Measurements from ENCODE around the gene WIPF1.

Gene WIPF1

GRCh38 chr2:174633623-174633930 lies 36.0 kb upstream of the WIPF1 start:
- Histone ChIP-seq H3K4me3 (ENCODE audit: low read length) (peak overlapping the region; percentile 75), H3K4me1 (ENCODE audit: control insufficient read depth, low read length) (peaks cover 38% of the 10 kb centered on the region), H3K36me3 (ENCODE audit: control insufficient read depth, low read length) (peaks cover 29% of the 10 kb centered on the region), H3K4me2 (ENCODE audit: low read length) (peak overlapping the region; percentile 92), H3K79me2 (ENCODE audit: control insufficient read depth, low read length) (peaks cover 33% of the 10 kb centered on the region), H3F3A (ENCODE audit: control insufficient read depth, insufficient read depth) (0 out of 2 replicates have a peak, but pooled peaks cover 2% of the 10 kb centered on the region), H3K9me3 (ENCODE audit: control insufficient read depth, insufficient read depth, low read length) (no peaks in the 10 kb centered on the region), H3K27me3 (ENCODE audit: control insufficient read depth, low read length) (no peaks in the 10 kb centered on the region), H4K20me1 (ENCODE audit: control insufficient read depth, insufficient read depth, low read depth, low read length) (no peaks in the 10 kb centered on the region), H3K9me2 (replicated peaks; ENCODE audit: control insufficient read depth, low read length) (no peaks in the 10 kb centered on the region), H3K27ac (ENCODE audit: low read depth, low read length) (peak overlapping the region; percentile 71)
- no peak for TF ChIP-seq CTCF (IDR thresholded peaks at IDR 0.05; ENCODE audit: low read depth, low read length, poor library complexity, severe bottlenecking)
- TF ChIP-seq EZH2phosphoT487 (IDR thresholded peaks at IDR 0.05; ENCODE audit: borderline replicate concordance, low read length) = no peak

GRCh38 chr2:174632841-174633622 lies 35.4 kb upstream of the WIPF1 start:
- Histone ChIP-seq H3K79me2 (ENCODE audit: control insufficient read depth, low read length) (peaks cover 33% of the 10 kb centered on the region), H3K4me2 (ENCODE audit: low read length) (peak overlapping the region; percentile 92), H3F3A (ENCODE audit: control insufficient read depth, insufficient read depth) (0 out of 2 replicates have a peak, but pooled peaks cover 2% of the 10 kb centered on the region), H3K27ac (ENCODE audit: low read depth, low read length) (peak overlapping the region; percentile 71), H4K20me1 (ENCODE audit: control insufficient read depth, insufficient read depth, low read depth, low read length) (no peaks in the 10 kb centered on the region), H3K27me3 (ENCODE audit: control insufficient read depth, low read length) (no peaks in the 10 kb centered on the region), H3K36me3 (ENCODE audit: control insufficient read depth, low read length) (peaks cover 34% of the 10 kb centered on the region), H3K4me1 (ENCODE audit: control insufficient read depth, low read length) (peaks cover 38% of the 10 kb centered on the region), H3K4me3 (ENCODE audit: low read length) (peak overlapping the region; percentile 75), H3K9me3 (ENCODE audit: control insufficient read depth, insufficient read depth, low read length) (no peaks in the 10 kb centered on the region), H3K9me2 (replicated peaks; ENCODE audit: control insufficient read depth, low read length) (no peaks in the 10 kb centered on the region)
- TF ChIP-seq EZH2phosphoT487 (IDR thresholded peaks at IDR 0.05; ENCODE audit: borderline replicate concordance, low read length) (no peak), CTCF (IDR thresholded peaks at IDR 0.05; ENCODE audit: low read depth, low read length, poor library complexity, severe bottlenecking) (no peak)

GRCh38 chr2:174631009-174631981 lies 33.7 kb upstream of the WIPF1 start:
- Histone ChIP-seq H3K4me1 (ENCODE audit: control insufficient read depth, low read length) (peaks cover 38% of the 10 kb centered on the region), H3K9me2 (replicated peaks; ENCODE audit: control insufficient read depth, low read length) (no peaks in the 10 kb centered on the region), H3K36me3 (ENCODE audit: control insufficient read depth, low read length) (peaks cover 37% of the 10 kb centered on the region), H3K4me2 (ENCODE audit: low read length) (peak overlapping the region; percentile 92), H3K9me3 (ENCODE audit: control insufficient read depth, insufficient read depth, low read length) (no peaks in the 10 kb centered on the region), H4K20me1 (ENCODE audit: control insufficient read depth, insufficient read depth, low read depth, low read length) (no peaks in the 10 kb centered on the region), H3F3A (ENCODE audit: control insufficient read depth, insufficient read depth) (no peaks in the 10 kb centered on the region), H3K4me3 (ENCODE audit: low read length) (peak overlapping the region; percentile 75; the same call in 1 of the 2 replicates), H3K27me3 (ENCODE audit: control insufficient read depth, low read length) (no peaks in the 10 kb centered on the region), H3K27ac (ENCODE audit: low read depth, low read length) (no peak overlapping the region), H3K79me2 (ENCODE audit: control insufficient read depth, low read length) (peaks cover 33% of the 10 kb centered on the region)
- TF ChIP-seq CTCF (IDR thresholded peaks at IDR 0.05; ENCODE audit: low read depth, low read length, poor library complexity, severe bottlenecking) (no peak), EZH2phosphoT487 (IDR thresholded peaks at IDR 0.05; ENCODE audit: borderline replicate concordance, low read length) (no peak)
